NB4 (cell line): ENCODE results near the gene TCEAL5.

Experiments used
- CTCF ChIP-seq: IDR thresholded peaks from one replicate; pipeline ENCODE4 v1.5.1; 2012; ENCODE audit warnings: low read depth, low read length
- MAX ChIP-seq: IDR thresholded peaks from 2 replicates; pipeline ENCODE4 v1.6.1; 2011; ENCODE audit warnings: low read depth, low read length
- MYC ChIP-seq: IDR thresholded peaks from 2 replicates; pipeline ENCODE4 v1.6.1; 2011; ENCODE audit warnings: low read depth, low read length
- POLR2A ChIP-seq: IDR thresholded peaks from 2 replicates; pipeline ENCODE4 v1.6.1; 2011; ENCODE audit warnings: mild to moderate bottlenecking; ENCODE audit not compliant: insufficient read length; ENCODE audit errors: extremely low read depth

DNA sequence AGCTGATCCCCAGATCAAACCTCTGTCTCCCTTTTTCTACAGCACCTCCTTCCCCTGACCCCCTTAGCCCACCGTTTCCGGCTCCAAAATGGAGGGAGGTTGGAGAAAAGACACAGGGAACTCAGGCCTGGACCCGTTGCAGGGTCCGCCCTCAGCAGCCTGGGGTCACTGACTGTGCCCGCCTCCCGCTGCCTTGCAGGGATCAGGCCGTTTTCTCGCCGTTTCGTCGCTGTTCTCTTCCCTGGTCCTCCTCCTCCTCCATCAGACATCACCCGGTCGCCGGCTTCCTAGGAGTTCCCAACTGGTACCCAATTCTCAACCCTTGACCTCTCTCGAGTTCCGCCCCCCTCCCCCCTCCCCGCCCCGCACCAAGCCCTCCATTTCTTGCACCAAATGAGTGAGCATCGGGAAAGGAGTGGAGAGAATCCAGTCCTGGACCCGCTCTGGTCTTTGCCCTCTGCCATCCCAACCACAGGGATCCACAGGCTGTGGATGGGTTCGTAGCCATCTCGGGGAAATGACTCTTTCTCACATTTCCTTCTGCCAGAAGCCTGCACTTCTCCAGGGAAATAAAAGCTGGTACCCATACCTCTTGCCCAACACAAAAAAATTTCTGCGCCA, 493 bp downstream of the TCEAL5 start:
- TF ChIP-seq CTCF (no peak), MYC (no peak), POLR2A (no peak), MAX (no peak)
